ENCODE measurements around the gene DDX56.

GRCh38 chr7:44603193-44603592, 29.5 kb upstream of the DDX56 start:
- TF ChIP-seq, protein P1, sequence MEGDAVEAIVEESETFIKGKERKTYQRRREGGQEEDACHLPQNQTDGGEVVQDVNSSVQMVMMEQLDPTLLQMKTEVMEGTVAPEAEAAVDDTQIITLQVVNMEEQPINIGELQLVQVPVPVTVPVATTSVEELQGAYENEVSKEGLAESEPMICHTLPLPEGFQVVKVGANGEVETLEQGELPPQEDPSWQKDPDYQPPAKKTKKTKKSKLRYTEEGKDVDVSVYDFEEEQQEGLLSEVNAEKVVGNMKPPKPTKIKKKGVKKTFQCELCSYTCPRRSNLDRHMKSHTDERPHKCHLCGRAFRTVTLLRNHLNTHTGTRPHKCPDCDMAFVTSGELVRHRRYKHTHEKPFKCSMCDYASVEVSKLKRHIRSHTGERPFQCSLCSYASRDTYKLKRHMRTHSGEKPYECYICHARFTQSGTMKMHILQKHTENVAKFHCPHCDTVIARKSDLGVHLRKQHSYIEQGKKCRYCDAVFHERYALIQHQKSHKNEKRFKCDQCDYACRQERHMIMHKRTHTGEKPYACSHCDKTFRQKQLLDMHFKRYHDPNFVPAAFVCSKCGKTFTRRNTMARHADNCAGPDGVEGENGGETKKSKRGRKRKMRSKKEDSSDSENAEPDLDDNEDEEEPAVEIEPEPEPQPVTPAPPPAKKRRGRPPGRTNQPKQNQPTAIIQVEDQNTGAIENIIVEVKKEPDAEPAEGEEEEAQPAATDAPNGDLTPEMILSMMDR (conservative IDR thresholded peaks at IDR 0.05; ENCODE audit: low read length): no peak
- TF ChIP-seq EZH2phosphoT487 (IDR thresholded peaks at IDR 0.05; ENCODE audit: borderline replicate concordance): no peak
